Middle frontal gyrus (tissue), 1 donor: ENCODE measurements around the gene TUFT1.

ENCODE experiments used
- DNase-seq: peaks from one replicate; pipeline ENCODE4 v3.0.0-alpha.2; 2015; ENCODE audit warnings: low spot score; ENCODE audit errors: extremely low spot score

The TUFT1 gene, protein sequence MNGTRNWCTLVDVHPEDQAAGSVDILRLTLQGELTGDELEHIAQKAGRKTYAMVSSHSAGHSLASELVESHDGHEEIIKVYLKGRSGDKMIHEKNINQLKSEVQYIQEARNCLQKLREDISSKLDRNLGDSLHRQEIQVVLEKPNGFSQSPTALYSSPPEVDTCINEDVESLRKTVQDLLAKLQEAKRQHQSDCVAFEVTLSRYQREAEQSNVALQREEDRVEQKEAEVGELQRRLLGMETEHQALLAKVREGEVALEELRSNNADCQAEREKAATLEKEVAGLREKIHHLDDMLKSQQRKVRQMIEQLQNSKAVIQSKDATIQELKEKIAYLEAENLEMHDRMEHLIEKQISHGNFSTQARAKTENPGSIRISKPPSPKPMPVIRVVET

GRCh38 chr1:151540021-151540981 is at the start of gene TUFT1:
Gene TUFT1 (plus strand): TSS chr1:151540309. CDS start chr1:151540367, 58 bp downstream.
- peak; percentile 78 for DNase-seq

DNA sequence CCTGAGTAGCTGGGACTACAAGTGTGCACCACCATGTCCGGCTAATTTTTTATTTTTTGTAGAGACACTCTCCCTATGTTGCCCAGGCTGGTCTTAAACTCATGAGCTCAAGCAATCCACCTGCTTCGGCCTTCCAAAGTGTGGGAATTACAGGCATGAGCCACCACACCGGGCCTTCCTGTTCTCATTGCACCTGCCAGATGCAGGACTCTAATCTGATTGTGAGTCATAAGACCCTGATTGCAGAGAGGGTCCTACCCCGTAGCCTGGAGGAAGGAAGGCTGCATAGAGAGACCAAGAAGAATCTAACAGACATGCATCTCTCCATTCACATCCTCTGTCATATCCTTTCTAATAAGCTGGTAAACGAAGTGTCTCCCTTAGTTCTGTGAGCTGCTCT is 48.5 kb upstream of the TUFT1 start:
- no peak for DNase-seq

DNA sequence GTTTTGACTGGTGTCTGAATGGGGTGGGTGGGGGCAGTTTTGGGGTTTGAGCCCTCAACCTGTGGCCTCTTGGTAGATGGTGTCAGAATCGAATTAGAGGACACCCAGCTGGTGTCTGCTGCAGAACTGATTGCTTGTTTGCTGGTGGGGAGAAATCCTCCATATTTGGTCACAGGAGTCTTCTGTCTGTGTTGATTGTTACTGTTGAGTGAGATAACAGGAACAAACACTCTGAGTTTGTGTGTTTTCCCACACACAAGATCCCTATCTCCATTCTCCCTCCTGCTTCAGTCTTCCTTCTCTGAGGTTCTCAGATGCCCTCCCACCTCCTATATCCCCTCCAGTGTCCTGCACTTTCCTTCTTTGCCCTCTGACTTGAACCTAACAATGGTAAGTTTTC is 48.0 kb upstream of the TUFT1 start:
- no peak for DNase-seq

GRCh38 chr1:151493042-151493441 is 47.1 kb upstream of the TUFT1 start:
- DNase-seq, result no peak

DNA sequence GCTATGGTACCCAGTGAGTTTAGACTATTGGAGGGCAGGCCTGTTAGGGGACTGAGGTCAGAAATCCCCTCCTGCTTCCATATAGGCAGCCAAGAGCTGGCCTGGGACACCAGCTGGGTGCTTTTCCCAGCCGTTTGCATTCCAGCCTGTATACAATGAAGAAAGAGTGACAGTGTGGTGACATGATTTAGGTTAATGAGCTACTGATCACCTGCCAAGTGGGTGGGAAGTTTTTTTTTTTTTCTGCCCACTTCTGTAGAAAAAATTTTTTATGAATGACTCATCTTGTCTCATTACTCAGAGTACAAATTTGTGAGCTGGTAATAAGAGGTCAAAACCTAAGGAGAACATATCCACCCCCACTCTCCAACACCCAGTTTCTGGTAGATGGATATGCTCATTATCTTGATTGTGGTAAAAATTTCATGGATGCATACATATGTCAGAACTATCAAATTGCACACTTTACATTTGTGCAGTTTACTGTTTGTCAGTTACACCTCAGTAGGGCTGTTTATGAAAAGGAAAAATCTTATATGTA is 45.3 kb upstream of the TUFT1 start:
- no peak for DNase-seq

DNA sequence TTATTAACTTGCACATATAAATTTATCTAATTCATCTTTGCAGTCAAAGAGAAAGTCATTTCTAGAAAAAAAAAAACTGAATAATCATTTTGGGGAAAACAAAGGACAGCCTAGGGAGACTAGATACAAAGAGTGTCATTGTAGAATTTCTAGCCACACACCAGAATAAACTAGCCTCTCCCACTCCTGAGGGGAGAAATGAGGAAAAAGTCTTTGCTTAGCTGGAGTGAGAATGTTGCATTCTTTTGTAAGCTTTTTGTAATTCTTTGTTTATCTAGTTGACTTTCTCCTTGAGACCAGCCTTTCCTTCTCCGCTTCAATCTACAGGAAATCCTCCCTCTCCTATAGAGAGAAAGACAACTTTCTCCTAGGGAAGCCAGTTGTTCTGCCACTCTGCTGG is 44.8 kb upstream of the TUFT1 start:
- DNase-seq, result no peak

DNA sequence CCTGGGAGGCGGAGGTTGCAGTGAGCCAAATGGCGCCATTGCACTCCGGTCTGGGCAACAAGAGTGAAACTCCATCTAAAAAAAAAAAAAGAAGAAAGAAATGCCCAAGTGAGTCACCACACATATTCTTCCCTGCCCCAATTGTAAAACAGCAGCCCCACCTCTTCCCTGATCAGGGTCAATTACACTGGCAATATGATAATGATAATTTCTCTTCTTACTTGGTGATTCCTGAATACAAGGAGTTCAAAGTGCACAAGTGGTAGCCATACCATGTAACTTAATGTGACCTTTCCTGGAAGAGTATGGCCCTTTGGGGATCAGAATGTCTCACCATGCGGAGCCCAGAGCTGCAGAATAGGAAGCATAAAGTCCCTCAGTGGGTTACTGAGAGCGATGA is 40.7 kb upstream of the TUFT1 start:
- no peak for DNase-seq

GRCh38 chr1:151499930-151500329 is 40.2 kb upstream of the TUFT1 start:
- DNase-seq, result no peak

GRCh38 chr1:151501474-151501873 is 38.6 kb upstream of the TUFT1 start:
- no peak for DNase-seq

- no peak for DNase-seq
Observed at GRCh38 chr1:151502035-151502700, 37.9 kb upstream of the TUFT1 start.

GRCh38 chr1:151502859-151503780 is 37.0 kb upstream of the TUFT1 start:
- DNase-seq, result no peak

DNA sequence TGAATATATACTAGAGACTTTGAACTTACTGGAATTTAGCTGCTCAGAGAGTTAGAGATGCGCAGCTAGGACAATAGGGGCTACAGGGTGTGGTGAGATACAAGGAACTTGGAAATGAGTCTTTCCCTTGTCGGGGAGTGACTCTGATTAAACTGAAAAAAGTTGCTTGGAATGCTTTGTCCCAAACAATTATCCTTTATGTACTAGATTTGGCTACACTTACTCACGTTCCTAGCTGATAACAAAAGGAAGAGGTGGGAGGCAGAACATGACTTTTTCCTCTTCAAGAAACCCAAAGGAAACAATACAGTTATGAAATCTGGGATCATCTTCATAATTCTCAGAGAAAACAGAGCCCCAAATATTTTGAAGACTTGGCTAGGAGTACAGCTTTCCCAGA is 35.9 kb upstream of the TUFT1 start:
- DNase-seq, result no peak

- DNase-seq, result no peak
Observed at GRCh38 chr1:151504759-151505158, 35.4 kb upstream of the TUFT1 start.

DNA sequence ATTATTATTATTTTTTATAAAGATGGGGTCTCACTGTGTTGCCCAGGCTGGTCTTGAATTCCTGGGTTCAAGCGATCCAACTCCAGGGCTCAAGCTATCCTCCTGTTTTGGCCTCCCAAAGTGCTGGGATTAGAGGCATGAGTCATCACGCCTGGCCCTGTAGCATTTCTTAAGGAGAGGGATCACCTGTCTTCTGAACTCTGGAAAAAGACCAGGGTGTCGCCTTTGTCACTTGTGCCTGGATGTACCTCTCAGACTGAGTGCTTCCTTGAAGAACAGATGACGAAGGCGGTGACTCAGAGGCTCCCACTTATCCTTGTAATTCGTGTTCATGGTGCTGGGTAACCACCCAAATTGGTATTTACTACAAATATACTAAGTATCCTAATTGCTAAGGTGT is 31.3 kb upstream of the TUFT1 start:
- DNase-seq, result no peak

DNA sequence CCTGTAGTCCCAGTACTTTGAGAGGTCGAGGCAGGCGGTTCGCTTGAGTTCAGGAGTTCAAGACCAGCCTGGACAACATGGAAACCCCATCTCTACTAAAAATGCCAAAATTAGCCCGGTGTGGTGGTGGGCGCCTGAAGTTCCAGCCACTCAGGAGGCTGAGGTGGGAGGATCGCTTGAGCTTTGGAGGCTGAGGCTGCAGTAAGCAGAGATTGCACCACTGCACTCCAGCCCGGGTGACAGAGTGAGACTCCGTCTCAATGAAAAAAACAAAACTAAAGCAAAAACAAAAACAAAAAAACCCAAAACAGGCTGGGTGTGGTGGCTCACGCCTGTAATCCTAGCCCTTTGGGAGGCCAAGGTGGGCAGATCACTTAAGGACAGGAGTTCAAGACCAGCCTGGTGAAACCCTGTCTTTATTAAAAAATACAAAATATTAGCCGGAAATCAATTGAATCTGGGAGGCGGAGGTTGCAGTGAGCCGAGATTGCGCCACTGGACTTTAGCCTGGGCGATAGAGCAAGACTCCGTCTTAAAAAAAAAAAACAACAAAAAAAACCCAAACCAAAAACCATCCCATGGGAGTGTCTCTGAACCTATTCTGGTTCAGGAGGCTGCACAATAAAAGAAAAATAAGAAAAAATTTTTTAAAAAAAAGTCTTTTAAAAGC is 30.6 kb upstream of the TUFT1 start:
- DNase-seq, result no peak

GRCh38 chr1:151510020-151510405 is 30.1 kb upstream of the TUFT1 start:
- no peak for DNase-seq

GRCh38 chr1:151510614-151510956 is 29.5 kb upstream of the TUFT1 start:
- no peak for DNase-seq

GRCh38 chr1:151510957-151511635 is 29.0 kb upstream of the TUFT1 start, which contains the start of gene CGN:
Gene CGN (plus strand): TSS chr1:151511387. CDS start chr1:151518520, 7,133 bp downstream.
- peak; percentile 87 for DNase-seq

- no peak for DNase-seq
Observed at GRCh38 chr1:151511636-151512215, 28.4 kb upstream of the TUFT1 start.
